Neutrophil (primary cell): ENCODE results near the gene C5orf46.

ENCODE experiments used
- H3K27ac ChIP-seq: fragments of 200-600 bp; sonication (generic); 2 replicates; pipeline ENCODE4 v1.5.1; 2016; ENCODE audit warnings: mild to moderate bottlenecking, moderate library complexity
- H3K27me3 ChIP-seq: fragments of 200-600 bp; sonication (generic); 2 replicates; pipeline ENCODE4 v1.6.0; 2016; ENCODE audit warnings: mild to moderate bottlenecking
- H3K36me3 ChIP-seq: fragments of 200-600 bp; sonication (generic); 2 replicates; pipeline ENCODE4 v1.5.1; 2017
- H3K4me1 ChIP-seq, 2 experiments: fragments of 200-600 bp in 1 of 2; sonication (generic) in 1 of 2; 1 replicate in 1 of 2; 2 replicates in 1 of 2; pipeline versions ENCODE4 v1.5.1 to v1.6.1; 2013 to 2016; ENCODE audit warnings: low read depth in 1 of 2, low read length in 1 of 2, mild to moderate bottlenecking in 1 of 2, moderate library complexity in 1 of 2; ENCODE audit not compliant: control insufficient read depth in 1 of 2, insufficient read depth in 1 of 2
- H3K4me3 ChIP-seq, 2 experiments: fragments of 200-600 bp in 1 of 2; sonication (generic) in 1 of 2; 1 replicate in 1 of 2; 2 replicates in 1 of 2; pipeline ENCODE4 v1.5.1; 2013 to 2016; ENCODE audit warnings: low read depth in 1 of 2, low read length in 1 of 2, mild to moderate bottlenecking in 1 of 2, moderate library complexity in 1 of 2
- H3K9me3 ChIP-seq: fragments of 200-600 bp; sonication (generic); 2 replicates; pipeline ENCODE4 v1.5.1; 2016
- TF ChIP-seq, protein P1 (sequence below): fragments of 200-600 bp; sonication (generic); IDR thresholded peaks from 2 replicates; pipeline ENCODE4 v1.5.1; 2016; ENCODE audit warnings: antibody characterized with exemption

Gene C5orf46

GRCh38 chr5:147895864-147896263 is 10.5 kb downstream of the C5orf46 start:
- no peak overlapping the region for H3K27ac ChIP-seq
- no peaks in the 10 kb centered on the region for H3K27me3 ChIP-seq
- H3K4me1 ChIP-seq = no peaks in the 10 kb centered on the region
- H3K9me3 ChIP-seq = no peaks in the 10 kb centered on the region
- H3K4me3 ChIP-seq = no peak overlapping the region
- TF ChIP-seq, protein P1, sequence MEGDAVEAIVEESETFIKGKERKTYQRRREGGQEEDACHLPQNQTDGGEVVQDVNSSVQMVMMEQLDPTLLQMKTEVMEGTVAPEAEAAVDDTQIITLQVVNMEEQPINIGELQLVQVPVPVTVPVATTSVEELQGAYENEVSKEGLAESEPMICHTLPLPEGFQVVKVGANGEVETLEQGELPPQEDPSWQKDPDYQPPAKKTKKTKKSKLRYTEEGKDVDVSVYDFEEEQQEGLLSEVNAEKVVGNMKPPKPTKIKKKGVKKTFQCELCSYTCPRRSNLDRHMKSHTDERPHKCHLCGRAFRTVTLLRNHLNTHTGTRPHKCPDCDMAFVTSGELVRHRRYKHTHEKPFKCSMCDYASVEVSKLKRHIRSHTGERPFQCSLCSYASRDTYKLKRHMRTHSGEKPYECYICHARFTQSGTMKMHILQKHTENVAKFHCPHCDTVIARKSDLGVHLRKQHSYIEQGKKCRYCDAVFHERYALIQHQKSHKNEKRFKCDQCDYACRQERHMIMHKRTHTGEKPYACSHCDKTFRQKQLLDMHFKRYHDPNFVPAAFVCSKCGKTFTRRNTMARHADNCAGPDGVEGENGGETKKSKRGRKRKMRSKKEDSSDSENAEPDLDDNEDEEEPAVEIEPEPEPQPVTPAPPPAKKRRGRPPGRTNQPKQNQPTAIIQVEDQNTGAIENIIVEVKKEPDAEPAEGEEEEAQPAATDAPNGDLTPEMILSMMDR = no peak
- H3K36me3 ChIP-seq = no peaks in the 10 kb centered on the region

- Histone ChIP-seq H3K4me1 (no peaks in the 10 kb centered on the region), H3K27me3 (no peaks in the 10 kb centered on the region), H3K27ac (no peak overlapping the region), H3K4me3 (no peak overlapping the region), H3K36me3 (no peaks in the 10 kb centered on the region), H3K9me3 (no peaks in the 10 kb centered on the region)
- TF ChIP-seq, protein P1 = no peak
Measured at GRCh38 chr5:147893820-147894219, 12.5 kb downstream of the C5orf46 start.

GRCh38 chr5:147892696-147893296 is 13.5 kb downstream of the C5orf46 start:
- Histone ChIP-seq H3K4me1 (no peaks in the 10 kb centered on the region), H3K27me3 (no peaks in the 10 kb centered on the region), H3K27ac (no peak overlapping the region), H3K4me3 (no peak overlapping the region), H3K9me3 (no peaks in the 10 kb centered on the region), H3K36me3 (no peaks in the 10 kb centered on the region)
- TF ChIP-seq, protein P1 = no peak

GRCh38 chr5:147887930-147888329 is 18.4 kb downstream of the C5orf46 start:
- Histone ChIP-seq H3K4me1 (no peaks in the 10 kb centered on the region), H3K9me3 (no peaks in the 10 kb centered on the region), H3K27ac (no peak overlapping the region), H3K4me3 (no peak overlapping the region), H3K36me3 (no peaks in the 10 kb centered on the region), H3K27me3 (no peaks in the 10 kb centered on the region)
- TF ChIP-seq, protein P1 = no peak

GRCh38 chr5:147887026-147887627 is 19.2 kb downstream of the C5orf46 start:
- no peaks in the 10 kb centered on the region for H3K36me3 ChIP-seq
- H3K27ac ChIP-seq = no peak overlapping the region
- no peaks in the 10 kb centered on the region for H3K27me3 ChIP-seq
- no peak overlapping the region for H3K4me3 ChIP-seq
- TF ChIP-seq, protein P1 = no peak
- no peaks in the 10 kb centered on the region for H3K9me3 ChIP-seq
- H3K4me1 ChIP-seq = no peaks in the 10 kb centered on the region
